ENCODE data around the gene CYP4B1.
"Not testable (repeated sequence)": the region's sequence is repeated elsewhere in the genome, so short reads cannot be mapped to it uniquely, and the experiment has no call there.

Gene CYP4B1

GRCh38 chr1:46798810-46799209, at the start of gene CYP4B1:
Gene CYP4B1 (plus strand): TSS chr1:46799046. CDS start chr1:46799082, 36 bp downstream.
- TF ChIP-seq, protein P1, sequence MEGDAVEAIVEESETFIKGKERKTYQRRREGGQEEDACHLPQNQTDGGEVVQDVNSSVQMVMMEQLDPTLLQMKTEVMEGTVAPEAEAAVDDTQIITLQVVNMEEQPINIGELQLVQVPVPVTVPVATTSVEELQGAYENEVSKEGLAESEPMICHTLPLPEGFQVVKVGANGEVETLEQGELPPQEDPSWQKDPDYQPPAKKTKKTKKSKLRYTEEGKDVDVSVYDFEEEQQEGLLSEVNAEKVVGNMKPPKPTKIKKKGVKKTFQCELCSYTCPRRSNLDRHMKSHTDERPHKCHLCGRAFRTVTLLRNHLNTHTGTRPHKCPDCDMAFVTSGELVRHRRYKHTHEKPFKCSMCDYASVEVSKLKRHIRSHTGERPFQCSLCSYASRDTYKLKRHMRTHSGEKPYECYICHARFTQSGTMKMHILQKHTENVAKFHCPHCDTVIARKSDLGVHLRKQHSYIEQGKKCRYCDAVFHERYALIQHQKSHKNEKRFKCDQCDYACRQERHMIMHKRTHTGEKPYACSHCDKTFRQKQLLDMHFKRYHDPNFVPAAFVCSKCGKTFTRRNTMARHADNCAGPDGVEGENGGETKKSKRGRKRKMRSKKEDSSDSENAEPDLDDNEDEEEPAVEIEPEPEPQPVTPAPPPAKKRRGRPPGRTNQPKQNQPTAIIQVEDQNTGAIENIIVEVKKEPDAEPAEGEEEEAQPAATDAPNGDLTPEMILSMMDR (IDR thresholded peaks at IDR 0.05; ENCODE audit: borderline replicate concordance, insufficient read depth, low read depth, low read length): no peak
- no peak within 1 kb of the TSS for H3K4me3 ChIP-seq (ENCODE audit: low read depth, low read length)

DNA sequence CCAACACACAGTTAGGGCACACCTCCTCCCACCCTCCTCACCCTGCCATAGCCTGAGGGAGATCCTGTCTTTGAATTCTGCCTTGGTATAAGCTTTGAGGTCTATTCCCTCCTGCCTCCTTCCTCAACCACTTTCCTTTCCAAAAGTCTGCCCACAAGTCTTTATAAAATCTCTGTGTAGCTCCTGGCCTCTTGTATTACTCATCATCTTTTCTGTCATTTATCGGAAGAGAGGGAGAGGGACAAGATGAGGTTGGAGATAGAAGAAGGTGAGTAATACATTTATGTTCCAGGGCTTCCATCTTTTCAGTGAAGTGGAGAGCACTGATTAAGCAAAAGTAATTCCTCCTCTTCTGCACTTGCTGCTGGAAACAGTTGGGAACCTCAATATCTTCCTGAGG, 49.4 kb upstream of the CYP4B1 start:
- H3K4me3 ChIP-seq (ENCODE audit: low read depth, low read length): no peak overlapping the region
- TF ChIP-seq, protein P1 (IDR thresholded peaks at IDR 0.05; ENCODE audit: borderline replicate concordance, insufficient read depth, low read depth, low read length): no peak

DNA sequence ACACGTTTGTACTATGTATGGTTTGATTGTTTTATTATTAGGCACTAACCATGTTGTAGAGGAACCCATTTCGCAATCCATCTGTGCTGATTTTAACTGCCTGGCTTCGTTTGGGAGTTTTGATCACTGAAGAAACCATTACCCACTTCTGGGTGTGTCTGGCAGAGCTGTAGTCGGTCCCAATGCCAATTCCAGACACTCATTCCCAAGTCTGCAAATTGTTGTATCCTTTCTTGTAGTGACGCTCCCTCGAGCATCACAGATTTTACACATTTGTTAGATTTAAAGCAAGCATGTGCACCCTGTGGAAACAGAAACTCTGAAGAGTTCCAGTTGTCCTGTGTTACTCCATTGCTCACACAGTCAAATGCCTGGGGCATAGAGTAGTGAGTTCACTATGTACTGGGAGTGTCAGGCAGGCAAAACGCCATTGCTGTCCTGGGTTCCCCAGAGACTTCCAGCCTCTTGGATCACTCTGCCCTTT, 48.9 kb upstream of the CYP4B1 start:
- no peak overlapping the region for H3K4me3 ChIP-seq (ENCODE audit: low read depth, low read length)
- TF ChIP-seq, protein P1 (IDR thresholded peaks at IDR 0.05; ENCODE audit: borderline replicate concordance, insufficient read depth, low read depth, low read length): no peak

- TF ChIP-seq, protein P1 (IDR thresholded peaks at IDR 0.05; ENCODE audit: borderline replicate concordance, insufficient read depth, low read depth, low read length): no peak
- no peak overlapping the region for H3K4me3 ChIP-seq (ENCODE audit: low read depth, low read length)
Measured at GRCh38 chr1:46753985-46754384, 44.9 kb upstream of the CYP4B1 start.

DNA sequence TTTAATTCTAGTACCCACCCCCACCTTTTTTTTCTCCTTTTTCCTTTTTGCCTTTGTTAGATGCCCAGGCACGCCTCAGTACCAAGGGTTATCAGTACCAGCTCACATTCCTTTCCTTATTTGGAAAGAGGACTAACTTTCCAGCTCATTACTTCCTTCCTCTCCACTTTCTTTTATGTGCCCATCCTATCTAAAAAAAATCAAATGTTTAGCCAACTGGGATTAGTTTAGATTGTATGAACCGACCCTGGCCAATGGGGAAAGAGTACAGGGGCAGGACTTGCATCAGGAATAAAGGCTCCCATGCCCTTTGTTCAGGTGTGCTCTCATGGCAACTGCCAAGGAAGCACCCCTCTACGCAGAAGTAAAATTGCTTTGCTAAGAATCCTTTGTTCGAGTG, 44.1 kb upstream of the CYP4B1 start:
- H3K4me3 ChIP-seq (ENCODE audit: low read depth, low read length): not testable (repeated sequence)

DNA sequence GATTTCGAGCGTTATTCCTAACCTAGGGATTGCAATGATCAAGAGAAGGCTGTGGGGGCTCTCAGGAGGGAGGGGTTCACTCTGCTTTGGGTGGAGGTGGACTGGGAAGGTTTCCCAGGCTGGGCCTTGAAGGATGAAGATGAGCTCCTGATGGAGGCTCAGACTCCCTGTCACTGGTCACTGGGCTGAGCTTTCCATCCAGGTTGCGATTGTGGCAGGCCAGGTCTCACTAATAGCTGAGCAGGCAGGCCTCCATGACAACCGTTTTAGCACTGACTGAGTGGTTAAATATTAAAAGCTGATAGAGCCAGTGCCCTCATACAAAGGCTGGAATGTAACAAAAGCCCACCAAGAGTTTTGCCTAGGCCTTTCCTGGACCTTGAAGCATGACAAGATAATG, 43.7 kb upstream of the CYP4B1 start:
- TF ChIP-seq, protein P1 (IDR thresholded peaks at IDR 0.05; ENCODE audit: borderline replicate concordance, insufficient read depth, low read depth, low read length): no peak
- no peak overlapping the region for H3K4me3 ChIP-seq (ENCODE audit: low read depth, low read length)

DNA sequence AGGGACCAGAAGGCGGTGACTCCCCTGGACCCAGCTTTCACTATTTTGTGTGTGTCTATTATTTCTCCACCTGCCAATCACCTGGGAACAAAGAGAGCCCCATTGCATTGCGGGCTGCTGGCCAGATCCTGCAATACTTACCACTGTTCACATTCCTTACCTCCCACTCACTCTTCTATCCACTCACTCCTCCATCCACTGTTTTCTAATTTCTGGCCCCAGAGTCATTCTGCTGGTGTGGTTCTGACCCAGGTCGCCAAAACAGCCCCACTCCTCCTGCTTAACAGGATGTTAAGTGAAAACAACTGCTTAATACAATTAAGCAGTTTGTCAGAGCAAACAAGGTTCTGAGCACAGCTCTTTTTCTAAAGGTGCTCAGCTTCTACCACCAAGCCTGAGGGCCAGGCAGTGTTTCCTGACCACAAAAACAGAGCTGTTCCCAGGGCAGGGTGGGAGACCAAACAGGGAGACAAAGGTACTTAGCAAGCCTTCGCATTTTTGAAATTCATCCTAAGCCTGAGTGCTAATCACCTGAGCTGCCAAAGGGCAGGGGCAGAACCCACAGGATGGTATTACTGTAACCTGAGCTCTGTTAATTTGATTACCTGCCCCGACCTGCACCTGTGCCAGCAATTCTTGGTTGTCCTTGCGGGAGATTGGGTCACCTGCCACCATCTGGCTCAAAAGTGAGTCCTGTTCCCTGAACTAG, 41.4 kb upstream of the CYP4B1 start:
- no peak overlapping the region for H3K4me3 ChIP-seq (ENCODE audit: low read depth, low read length)
- TF ChIP-seq, protein P1 (IDR thresholded peaks at IDR 0.05; ENCODE audit: borderline replicate concordance, insufficient read depth, low read depth, low read length): no peak
